ENCODE data around the gene GALNTL6. TPM values are rescaled to one million over a fixed set of nuclear protein-coding genes. Genes with fewer than 3 reads are reported as not detected.

GALNTL6 gene
- total and polyA plus RNA-seq, 2 experiments from 2014 or later, result not detected

GRCh38 chr4:172305698-172306097, 492.5 kb downstream of the GALNTL6 start:
- Histone ChIP-seq H2AFZ (no peak overlapping the region), H3K9ac (no peak overlapping the region), H3K9me2 (ENCODE audit: insufficient read depth) (no peaks in the 10 kb centered on the region), H3K4me3 (no peak overlapping the region), H3K27me3 (replicated peaks; ENCODE audit: insufficient read depth) (no peaks in the 10 kb centered on the region), H4K20me1 (ENCODE audit: insufficient read depth) (no peaks in the 10 kb centered on the region), H3K4me2 (ENCODE audit: unreplicated experiment) (no peak overlapping the region), H3K79me2 (ENCODE audit: insufficient read depth) (no peaks in the 10 kb centered on the region), H3K27ac (no peak overlapping the region), H3F3A (ENCODE audit: insufficient read depth) (no peaks in the 10 kb centered on the region), H3K36me3 (ENCODE audit: low read depth) (no peaks in the 10 kb centered on the region), H3K9me3 (ENCODE audit: low read depth) (peaks cover 4% of the 10 kb centered on the region), H3K4me1 (ENCODE audit: insufficient read depth) (no peaks in the 10 kb centered on the region)
- no peak for DNase-seq
- in situ Hi-C loops (cut with MboI), result no loop called here
- 11 to 16% methylated on average over 1 of the region's 1 CpG for WGBS, 2 experiments (ENCODE audit: low coverage in 1 of 2, low lambda C conversion rate in 2 of 2, missing lambda C conversion rate in 2 of 2)
- no peak for TF ChIP-seq EZH2 (IDR thresholded peaks at IDR 0.05; ENCODE audit: insufficient read depth, poor library complexity, severe bottlenecking)
- TF ChIP-seq EZH2phosphoT487 (IDR thresholded peaks at IDR 0.05; ENCODE audit: insufficient read depth, low read depth), result no peak

DNA sequence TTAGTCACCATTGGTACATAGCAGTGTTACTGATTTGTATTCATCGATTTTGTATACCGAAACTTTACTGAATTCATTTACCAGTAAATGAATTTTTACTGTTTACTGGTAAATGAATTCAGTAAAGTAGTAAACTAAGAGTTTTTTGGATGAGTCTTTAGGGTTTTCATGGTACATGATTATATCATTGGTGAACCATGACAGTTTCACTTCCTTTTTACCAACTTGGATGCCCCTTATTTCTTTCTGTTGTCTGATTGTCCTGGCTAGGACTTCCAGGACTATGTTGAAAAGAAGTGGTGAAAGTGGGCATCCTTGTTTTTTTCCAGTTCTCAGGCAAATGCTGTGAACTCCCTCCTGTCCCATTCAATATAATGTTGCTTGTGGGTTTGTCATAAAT, 494.9 kb downstream of the GALNTL6 start:
- Histone ChIP-seq H3K9me2 (ENCODE audit: insufficient read depth) (no peaks in the 10 kb centered on the region), H3K4me3 (no peak overlapping the region), H3K9me3 (ENCODE audit: low read depth) (peaks cover 4% of the 10 kb centered on the region), H3F3A (ENCODE audit: insufficient read depth) (no peaks in the 10 kb centered on the region), H3K9ac (no peak overlapping the region), H3K27ac (no peak overlapping the region), H3K27me3 (replicated peaks; ENCODE audit: insufficient read depth) (no peaks in the 10 kb centered on the region), H3K4me1 (ENCODE audit: insufficient read depth) (no peaks in the 10 kb centered on the region), H2AFZ (no peak overlapping the region), H4K20me1 (ENCODE audit: insufficient read depth) (no peaks in the 10 kb centered on the region), H3K4me2 (ENCODE audit: unreplicated experiment) (no peak overlapping the region), H3K36me3 (ENCODE audit: low read depth) (no peaks in the 10 kb centered on the region), H3K79me2 (ENCODE audit: insufficient read depth) (no peaks in the 10 kb centered on the region)
- in situ Hi-C loops (cut with MboI), result no loop called here
- DNase-seq, result no peak
- WGBS, 2 experiments (ENCODE audit: low coverage in 1 of 2, low lambda C conversion rate in 2 of 2, missing lambda C conversion rate in 2 of 2), result 34 to 49% methylated on average over 2 of the region's 2 CpGs
- TF ChIP-seq EZH2 (IDR thresholded peaks at IDR 0.05; ENCODE audit: insufficient read depth, poor library complexity, severe bottlenecking), result no peak
- TF ChIP-seq EZH2phosphoT487 (IDR thresholded peaks at IDR 0.05; ENCODE audit: insufficient read depth, low read depth), result no peak

- no peaks in the 10 kb centered on the region for H3K36me3 ChIP-seq (ENCODE audit: low read depth)
- in situ Hi-C loops (cut with MboI), result no loop called here
- no peaks in the 10 kb centered on the region for H3K27me3 ChIP-seq (replicated peaks; ENCODE audit: insufficient read depth)
- H2AFZ ChIP-seq, result no peak overlapping the region
- no peaks in the 10 kb centered on the region for H3F3A ChIP-seq (ENCODE audit: insufficient read depth)
- no peaks in the 10 kb centered on the region for H3K4me1 ChIP-seq (ENCODE audit: insufficient read depth)
- no peak overlapping the region for H3K4me3 ChIP-seq
- H4K20me1 ChIP-seq (ENCODE audit: insufficient read depth), result no peaks in the 10 kb centered on the region
- no peak for DNase-seq
- no peak overlapping the region for H3K4me2 ChIP-seq (ENCODE audit: unreplicated experiment)
- H3K79me2 ChIP-seq (ENCODE audit: insufficient read depth), result no peaks in the 10 kb centered on the region
- TF ChIP-seq EZH2phosphoT487 (IDR thresholded peaks at IDR 0.05; ENCODE audit: insufficient read depth, low read depth) (no peak), EZH2 (IDR thresholded peaks at IDR 0.05; ENCODE audit: insufficient read depth, poor library complexity, severe bottlenecking) (no peak)
- no peaks in the 10 kb centered on the region for H3K9me3 ChIP-seq (ENCODE audit: low read depth)
- H3K9ac ChIP-seq, result no peak overlapping the region
- H3K27ac ChIP-seq, result no peak overlapping the region
- 18 to 19% methylated on average over 3 of the region's 3 CpGs for WGBS, 2 experiments (ENCODE audit: low coverage in 1 of 2, low lambda C conversion rate in 2 of 2, missing lambda C conversion rate in 2 of 2)
- H3K9me2 ChIP-seq (ENCODE audit: insufficient read depth), result no peaks in the 10 kb centered on the region
These were observed 498.5 kb downstream of the GALNTL6 start for GRCh38 chr4:172311682-172312081.

DNA sequence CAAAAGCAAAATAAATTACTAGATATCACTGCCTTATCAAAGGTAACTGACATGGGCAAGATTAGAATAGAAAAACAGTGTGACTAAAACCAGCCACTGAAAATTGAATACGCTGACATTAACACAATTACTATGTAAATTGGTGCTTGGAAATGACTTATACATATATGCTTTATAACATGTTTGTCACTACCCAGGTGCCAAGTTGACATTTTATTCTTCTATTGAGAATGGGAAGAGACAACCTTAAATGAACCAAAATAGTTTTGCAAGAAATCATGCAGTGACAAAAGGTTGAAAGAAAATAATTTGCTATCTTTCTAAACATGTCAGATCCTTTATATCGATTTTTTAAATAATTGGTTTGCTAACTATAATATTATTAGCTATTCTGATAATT, 510.1 kb downstream of the GALNTL6 start:
- no peaks in the 10 kb centered on the region for H3K9me3 ChIP-seq (ENCODE audit: low read depth)
- H3K4me2 ChIP-seq (ENCODE audit: unreplicated experiment), result no peak overlapping the region
- H3K79me2 ChIP-seq (ENCODE audit: insufficient read depth), result no peaks in the 10 kb centered on the region
- TF ChIP-seq EZH2 (IDR thresholded peaks at IDR 0.05; ENCODE audit: insufficient read depth, poor library complexity, severe bottlenecking) (no peak), EZH2phosphoT487 (IDR thresholded peaks at IDR 0.05; ENCODE audit: insufficient read depth, low read depth) (no peak)
- H3K9me2 ChIP-seq (ENCODE audit: insufficient read depth), result no peaks in the 10 kb centered on the region; the same call in 1 of the 2 replicates
- no peaks in the 10 kb centered on the region for H3F3A ChIP-seq (ENCODE audit: insufficient read depth)
- no peaks in the 10 kb centered on the region for H4K20me1 ChIP-seq (ENCODE audit: insufficient read depth)
- no peaks in the 10 kb centered on the region for H3K4me1 ChIP-seq (ENCODE audit: insufficient read depth)
- H3K4me3 ChIP-seq, result no peak overlapping the region
- no peak overlapping the region for H3K9ac ChIP-seq
- WGBS, 2 experiments (ENCODE audit: low coverage in 1 of 2, low lambda C conversion rate in 2 of 2, missing lambda C conversion rate in 2 of 2), result 21 to 28% methylated on average over 2 of the region's 2 CpGs
- no peak for DNase-seq
- no peaks in the 10 kb centered on the region for H3K27me3 ChIP-seq (replicated peaks; ENCODE audit: insufficient read depth)
- no peak overlapping the region for H2AFZ ChIP-seq
- no peak overlapping the region for H3K27ac ChIP-seq
- in situ Hi-C loops (cut with MboI), result no loop called here
- no peaks in the 10 kb centered on the region for H3K36me3 ChIP-seq (ENCODE audit: low read depth)
